Astrocyte (in vitro differentiated cells and primary cell): ENCODE data around the gene NPAT. TPM values are rescaled to one million over a fixed set of nuclear protein-coding genes. Genes with fewer than 3 reads are reported as not detected.
"Not testable (repeated sequence)": the region's sequence is repeated elsewhere in the genome, so short reads cannot be mapped to it uniquely, and the experiment has no call there.

Experiments
- DNase-seq: peaks from one replicate; pipeline ENCODE4 v3.0.0-alpha.2; 2010; ENCODE audit warnings: low read depth
- FAIRE-seq: peaks from 2 replicates; lab custom pipeline; 2011; peaks lifted over from hg19 to GRCh38; lab: Jason Lieb, UNC
- H2AFZ ChIP-seq: 2 replicates; pipeline ENCODE4 v1.6.0; 2012; ENCODE audit warnings: low read depth, low read length, inconsistent platforms
- H3K27ac ChIP-seq: 2 replicates; pipeline ENCODE4 v1.5.1; 2011; ENCODE audit warnings: low read depth, low read length, inconsistent platforms
- H3K27me3 ChIP-seq: 2 replicates; pipeline ENCODE4 v1.6.0; 2011; ENCODE audit warnings: low read length, inconsistent platforms; ENCODE audit not compliant: insufficient read depth
- H3K36me3 ChIP-seq: 2 replicates; pipeline ENCODE4 v1.5.1; 2011; ENCODE audit warnings: low read length, inconsistent platforms; ENCODE audit not compliant: insufficient read depth
- H3K4me1 ChIP-seq: 2 replicates; pipeline ENCODE4 v1.5.1; 2011; ENCODE audit warnings: low read length, inconsistent platforms; ENCODE audit not compliant: insufficient read depth
- H3K4me2 ChIP-seq: 2 replicates; pipeline ENCODE4 v1.6.0; 2012; ENCODE audit warnings: low read length, inconsistent platforms
- H3K4me3 ChIP-seq: 2 replicates; pipeline ENCODE4 v1.5.1; 2011; ENCODE audit warnings: low read depth, mild to moderate bottlenecking, low read length, inconsistent platforms; ENCODE audit not compliant: insufficient read depth
- H3K79me2 ChIP-seq: 2 replicates; pipeline ENCODE4 v1.6.0; 2012; ENCODE audit warnings: mild to moderate bottlenecking, low read length, inconsistent platforms; ENCODE audit not compliant: insufficient read depth
- H3K9ac ChIP-seq: 2 replicates; pipeline ENCODE4 v1.6.0; 2012; ENCODE audit warnings: mild to moderate bottlenecking, low read length, inconsistent platforms
- H3K9me3 ChIP-seq: 2 replicates; pipeline ENCODE4 v1.5.1; 2012; ENCODE audit warnings: low read depth, mild to moderate bottlenecking, low read length, inconsistent platforms; ENCODE audit not compliant: insufficient read depth
- H4K20me1 ChIP-seq: 2 replicates; pipeline ENCODE4 v1.6.0; 2012; ENCODE audit warnings: low read length, inconsistent platforms; ENCODE audit not compliant: insufficient read depth
- H3K27ac Mint-ChIP-seq: one replicate; pipeline ENCODE4 v1.8.0; 2021; ENCODE audit warnings: mild to moderate bottlenecking, mixed read lengths; ENCODE audit not compliant: unreplicated experiment
- H3K27me3 Mint-ChIP-seq: one replicate; pipeline ENCODE4 v1.8.0; 2021; ENCODE audit warnings: low read depth, mixed read lengths; ENCODE audit not compliant: unreplicated experiment
- H3K36me3 Mint-ChIP-seq: one replicate; pipeline ENCODE4 v1.8.0; 2021; ENCODE audit warnings: low read depth, mixed read lengths; ENCODE audit not compliant: unreplicated experiment
- H3K4me1 Mint-ChIP-seq: one replicate; pipeline ENCODE4 v1.8.0; 2021; ENCODE audit warnings: low read depth, mixed read lengths; ENCODE audit not compliant: unreplicated experiment
- H3K4me3 Mint-ChIP-seq: one replicate; pipeline ENCODE4 v1.8.0; 2021; ENCODE audit warnings: mild to moderate bottlenecking, moderate library complexity, mixed read lengths; ENCODE audit not compliant: unreplicated experiment
- H3K9me3 Mint-ChIP-seq: one replicate; pipeline ENCODE4 v1.8.0; 2021; ENCODE audit warnings: mild to moderate bottlenecking, mixed read lengths; ENCODE audit not compliant: unreplicated experiment
- CTCF ChIP-seq: IDR thresholded peaks from 2 replicates; pipeline ENCODE4 v1.5.1; 2011; ENCODE audit warnings: low read depth, mild to moderate bottlenecking, inconsistent platforms, low read length, moderate library complexity; ENCODE audit not compliant: insufficient read depth
- EZH2 ChIP-seq: IDR thresholded peaks from 2 replicates; pipeline ENCODE4 v1.6.1; 2012; ENCODE audit warnings: mild to moderate bottlenecking, low read length, inconsistent platforms; ENCODE audit not compliant: insufficient read depth
- total RNA-seq: library from RNA; stranded (reverse); gene quantifications from 2 replicates; pipeline ENCODE4 v1.2.1, GENCODE V29; 2021

NPAT gene
- total RNA-seq, 1 donor from 2014 or later = 10.4 TPM

GRCh38 chr11:108170184-108170583, 52.3 kb downstream of the NPAT start:
- no peaks in the 10 kb centered on the region for H4K20me1 ChIP-seq
- no peaks in the 10 kb centered on the region for H3K4me1 ChIP-seq
- H3K9ac ChIP-seq = no peak overlapping the region
- no peak overlapping the region for H3K4me2 ChIP-seq
- H3K4me3 ChIP-seq = no peak overlapping the region
- TF ChIP-seq CTCF (no peak), EZH2 (no peak)
- Mint-ChIP-seq H3K27me3 (no peaks in the 10 kb centered on the region), H3K27ac (no peak overlapping the region), H3K9me3 (no peaks in the 10 kb centered on the region), H3K4me1 (no peaks in the 10 kb centered on the region), H3K36me3 (no peaks in the 10 kb centered on the region), H3K4me3 (no peak overlapping the region)
- H3K36me3 ChIP-seq = peaks cover 36% of the 10 kb centered on the region
- H3K79me2 ChIP-seq = no peaks in the 10 kb centered on the region
- no peak overlapping the region for H2AFZ ChIP-seq
- no peaks in the 10 kb centered on the region for H3K27me3 ChIP-seq
- no peaks in the 10 kb centered on the region for H3K9me3 ChIP-seq
- DNase-seq = no peak
- no peak overlapping the region for H3K27ac ChIP-seq
- FAIRE-seq = peak; percentile 5

GRCh38 chr11:108167624-108168023, 54.8 kb downstream of the NPAT start:
- no peak overlapping the region for H3K27ac Mint-ChIP-seq
- Histone ChIP-seq H3K79me2 (no peaks in the 10 kb centered on the region), H4K20me1 (no peaks in the 10 kb centered on the region), H3K4me1 (no peaks in the 10 kb centered on the region), H3K36me3 (peaks cover 28% of the 10 kb centered on the region), H3K4me3 (no peak overlapping the region), H3K27me3 (no peaks in the 10 kb centered on the region), H3K4me2 (no peak overlapping the region), H2AFZ (no peak overlapping the region), H3K27ac (no peak overlapping the region), H3K9ac (no peak overlapping the region), H3K9me3 (no peaks in the 10 kb centered on the region)
- no peaks in the 10 kb centered on the region for H3K9me3 Mint-ChIP-seq
- no peaks in the 10 kb centered on the region for H3K36me3 Mint-ChIP-seq
- no peaks in the 10 kb centered on the region for H3K4me1 Mint-ChIP-seq
- no peak for DNase-seq
- TF ChIP-seq CTCF = no peak
- TF ChIP-seq EZH2 = no peak
- no peaks in the 10 kb centered on the region for H3K27me3 Mint-ChIP-seq
- H3K4me3 Mint-ChIP-seq = no peak overlapping the region
- no peak for FAIRE-seq

- FAIRE-seq, H4K20me1 ChIP-seq, H3K4me2 ChIP-seq, H3K4me1 ChIP-seq, H3K9me3 ChIP-seq, H2AFZ ChIP-seq, H3K27me3 Mint-ChIP-seq, DNase-seq, H3K9me3 Mint-ChIP-seq, H3K79me2 ChIP-seq, H3K4me3 ChIP-seq, H3K4me1 Mint-ChIP-seq, H3K27ac Mint-ChIP-seq, H3K36me3 Mint-ChIP-seq, H3K27ac ChIP-seq, H3K27me3 ChIP-seq, H3K4me3 Mint-ChIP-seq, H3K9ac ChIP-seq: not testable (repeated sequence)
- peaks cover 30% of the 10 kb centered on the region for H3K36me3 ChIP-seq
These were observed 59.6 kb downstream of the NPAT start for GRCh38 chr11:108162878-108163277.
